ENCODE results near the gene CHCHD3. TPM values are rescaled to one million over a fixed set of nuclear protein-coding genes. Genes with fewer than 3 reads are reported as not detected.

CHCHD3 gene
- total and polyA plus RNA-seq, 2 of the 4 experiments (the other 2 are of a cell fraction), result 56.9 to 141 TPM

DNA sequence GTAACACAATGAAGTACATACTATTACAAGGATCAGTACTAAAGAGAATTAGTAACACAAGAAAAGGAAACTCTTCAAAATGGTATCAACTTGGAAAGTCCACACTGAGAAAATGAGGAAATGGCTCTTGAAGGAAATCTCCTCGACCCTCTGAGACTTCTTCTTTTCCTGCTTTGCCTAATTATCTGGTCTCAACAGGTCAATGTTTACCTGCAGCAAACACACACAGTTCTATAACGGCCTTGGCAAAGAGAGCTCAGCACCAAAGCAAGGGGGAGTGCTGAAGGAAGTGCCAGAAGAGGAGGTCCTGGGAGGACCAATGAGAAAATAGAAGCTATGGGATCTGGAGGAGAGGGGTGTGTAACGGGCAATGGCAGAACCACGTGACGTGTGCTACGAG, 21.9 kb downstream of the CHCHD3 start:
- Histone ChIP-seq H3K36me3 (ENCODE audit: control insufficient read depth, insufficient read depth, low read length) (peaks cover 1% of the 10 kb centered on the region; the same call in 1 of the 2 replicates), H3K14ac (replicated peaks; ENCODE audit: low read depth, low read length) (no peak overlapping the region), H3K4ac (ENCODE audit: low read depth, low read length) (no peak overlapping the region), H2BK5ac (ENCODE audit: low read depth, low read length, poor library complexity, severe bottlenecking) (no peak overlapping the region), H3K9ac (ENCODE audit: low read depth, low read length) (no peak overlapping the region), H3K56ac (ENCODE audit: extremely low read depth, insufficient read depth, low read length) (no peak overlapping the region), H4K8ac (ENCODE audit: low read depth in 2 of 2, low read length in 2 of 2) (no peak overlapping the region), H2BK20ac (ENCODE audit: low read depth, low read length) (no peak overlapping the region), H3K4me3 (ENCODE audit: insufficient read depth, low read depth, low read length) (no peak overlapping the region), H3K9me3 (ENCODE audit: control insufficient read depth, insufficient read depth, low read length) (no peaks in the 10 kb centered on the region), H3K18ac (ENCODE audit: low read depth, low read length) (no peak overlapping the region), H3K23ac (ENCODE audit: low read depth, low read length) (no peak overlapping the region), H3K27me3 (ENCODE audit: control insufficient read depth, insufficient read depth, low read length) (no peaks in the 10 kb centered on the region), H2BK120ac (ENCODE audit: low read depth, low read length) (no peak overlapping the region), H2AK5ac (ENCODE audit: low read depth, low read length) (no peak overlapping the region), H3K4me1 (ENCODE audit: control insufficient read depth, insufficient read depth, low read length) (no peaks in the 10 kb centered on the region), H4K5ac (ENCODE audit: low read depth, low read length) (no peak overlapping the region), H4K91ac (ENCODE audit: insufficient read depth, low read depth, low read length) (no peak overlapping the region), H3K4me2 (ENCODE audit: low read depth, low read length) (no peak overlapping the region), H3K27ac (ENCODE audit: insufficient read depth, low read length) (no peak overlapping the region), H2AK9ac (replicated peaks; ENCODE audit: low read depth, low read length, poor library complexity) (no peak overlapping the region), H2AFZ (replicated peaks; ENCODE audit: low read length, poor library complexity) (no peak overlapping the region), H4K20me1 (ENCODE audit: insufficient read depth, low read length) (0 out of 2 replicates have a peak, but pooled peaks cover 4% of the 10 kb centered on the region), H3K79me1 (ENCODE audit: low read depth in 1 of 2, low read length in 2 of 2) (peaks cover 31 to 62% of the 10 kb centered on the region in 2 experiments), H3K9me1 (ENCODE audit: insufficient read depth, low read length) (peaks cover 12% of the 10 kb centered on the region; the same call in 1 of the 2 replicates), H2BK15ac (ENCODE audit: low read depth, low read length) (no peak overlapping the region)
- intact Hi-C loops (cut with micrococcal nuclease), result no loop called here
- DNase-seq (no peak), ATAC-seq (ENCODE audit: low read depth) (no peak)
- in situ Hi-C loops (cut with MboI; ENCODE audit: low sequenced_read_pairs), result no loop called here
- 100% methylated on average over 4 of the region's 6 CpGs; no CpG with 5 or more reads in 1 of the 2 experiments for WGBS, 2 experiments (ENCODE audit: extremely low coverage in 2 of 2, insufficient read length in 1 of 2)
- dilution Hi-C loops (cut with HindIII; ENCODE audit: low sequenced_read_pairs, unreplicated experiment), result no loop called here
- POLR2A ChIA-PET (ENCODE audit: unreplicated experiment), result no interaction called here
- CTCF ChIA-PET, result interaction anchor here (0.6 kb wide), 1 partner anchor 297 kb away, joined by 3 read pairs; no protein-coding TSS in a partner anchor
- BruUV-seq (replicated peaks), result no TSS peak
- TF ChIP-seq FOS (IDR thresholded peaks at IDR 0.05; ENCODE audit: low read depth, low read length) (no peak), CEBPB (IDR thresholded peaks at IDR 0.05; ENCODE audit: low read depth, low read length) (no peak)
